ENCODE measurements around the gene DNAJC27. TPM values are rescaled to one million over a fixed set of nuclear protein-coding genes. Genes with fewer than 3 reads are reported as not detected.

Gene DNAJC27
- total RNA-seq, 1 experiment from 2014 or later, result 5.1 TPM

DNA sequence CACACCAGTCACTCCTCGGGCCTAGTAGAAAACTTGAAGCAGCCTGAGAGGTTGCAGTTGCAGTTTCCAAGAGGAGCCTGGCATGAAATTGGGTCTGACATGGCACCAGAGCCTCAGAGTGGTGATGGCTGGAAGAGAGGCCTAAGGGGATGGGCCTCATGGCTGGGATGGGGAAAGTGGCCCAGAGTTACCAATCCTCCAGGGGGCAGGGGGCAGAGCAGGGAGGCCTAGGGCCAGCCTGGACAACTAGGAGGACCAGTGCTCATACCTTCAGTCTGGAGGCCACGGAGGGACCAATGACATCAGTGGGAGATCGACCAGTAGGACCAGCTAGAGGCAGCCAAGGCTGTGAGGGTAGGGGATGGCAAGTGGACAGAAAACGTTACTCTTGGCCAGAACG, 36.6 kb downstream of the DNAJC27 start:
- Histone ChIP-seq H3K27me3 (ENCODE audit: insufficient read depth, low read depth) (no peaks in the 10 kb centered on the region), H3K4me1 (replicated peaks; ENCODE audit: insufficient read depth) (no peaks in the 10 kb centered on the region), H3K79me2 (ENCODE audit: low read depth) (no peaks in the 10 kb centered on the region), H3K27ac (no peak overlapping the region), H3K36me3 (ENCODE audit: low read depth) (no peaks in the 10 kb centered on the region), H3K4me2 (no peak overlapping the region), H3F3A (ENCODE audit: insufficient read depth, low read depth) (no peaks in the 10 kb centered on the region), H3K4me3 (no peak overlapping the region), H2AFZ (no peak overlapping the region), H3K9me2 (ENCODE audit: insufficient read depth) (no peaks in the 10 kb centered on the region), H4K20me1 (ENCODE audit: insufficient read depth) (no peaks in the 10 kb centered on the region), H3K9me3 (ENCODE audit: insufficient read depth, low read depth) (no peaks in the 10 kb centered on the region)
- ChIA-PET POLR2A (ENCODE audit: unreplicated experiment) (no interaction called here), CTCF (no interaction called here)
- TF ChIP-seq, protein P1, sequence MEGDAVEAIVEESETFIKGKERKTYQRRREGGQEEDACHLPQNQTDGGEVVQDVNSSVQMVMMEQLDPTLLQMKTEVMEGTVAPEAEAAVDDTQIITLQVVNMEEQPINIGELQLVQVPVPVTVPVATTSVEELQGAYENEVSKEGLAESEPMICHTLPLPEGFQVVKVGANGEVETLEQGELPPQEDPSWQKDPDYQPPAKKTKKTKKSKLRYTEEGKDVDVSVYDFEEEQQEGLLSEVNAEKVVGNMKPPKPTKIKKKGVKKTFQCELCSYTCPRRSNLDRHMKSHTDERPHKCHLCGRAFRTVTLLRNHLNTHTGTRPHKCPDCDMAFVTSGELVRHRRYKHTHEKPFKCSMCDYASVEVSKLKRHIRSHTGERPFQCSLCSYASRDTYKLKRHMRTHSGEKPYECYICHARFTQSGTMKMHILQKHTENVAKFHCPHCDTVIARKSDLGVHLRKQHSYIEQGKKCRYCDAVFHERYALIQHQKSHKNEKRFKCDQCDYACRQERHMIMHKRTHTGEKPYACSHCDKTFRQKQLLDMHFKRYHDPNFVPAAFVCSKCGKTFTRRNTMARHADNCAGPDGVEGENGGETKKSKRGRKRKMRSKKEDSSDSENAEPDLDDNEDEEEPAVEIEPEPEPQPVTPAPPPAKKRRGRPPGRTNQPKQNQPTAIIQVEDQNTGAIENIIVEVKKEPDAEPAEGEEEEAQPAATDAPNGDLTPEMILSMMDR (conservative IDR thresholded peaks at IDR 0.05), result no peak
- no peak for TF ChIP-seq EZH2 (IDR thresholded peaks at IDR 0.05; ENCODE audit: low read depth)
- intact Hi-C loops (cut with micrococcal nuclease; ENCODE audit: unreplicated experiment), result no loop called here
- no peak for DNase-seq
- no TSS peak for BruUV-seq (replicated peaks)

DNA sequence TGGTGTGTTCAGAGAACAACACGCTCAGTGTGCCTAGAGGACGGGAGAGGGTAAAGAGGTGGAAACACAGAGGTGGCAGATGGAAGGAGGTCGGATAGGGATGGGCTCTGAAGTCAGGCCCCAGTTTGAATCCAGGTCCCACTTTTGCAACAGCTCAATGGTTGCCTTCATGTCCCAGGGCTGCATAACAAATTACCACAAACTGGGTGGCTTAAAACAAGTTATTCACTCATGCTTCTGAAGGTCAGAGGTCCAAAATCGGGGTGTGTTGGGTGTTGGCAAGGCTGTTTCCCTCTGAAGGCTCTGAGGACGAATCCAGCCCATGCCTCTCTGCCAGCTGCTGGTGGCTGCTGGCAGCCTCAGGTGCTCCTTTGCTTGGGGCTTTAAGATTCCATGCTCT, 39.0 kb downstream of the DNAJC27 start:
- Histone ChIP-seq H3K9me3 (ENCODE audit: insufficient read depth, low read depth) (no peaks in the 10 kb centered on the region), H3K27ac (no peak overlapping the region), H3K4me3 (no peak overlapping the region), H3K4me2 (no peak overlapping the region), H3K4me1 (replicated peaks; ENCODE audit: insufficient read depth) (no peaks in the 10 kb centered on the region), H4K20me1 (ENCODE audit: insufficient read depth) (no peaks in the 10 kb centered on the region), H3F3A (ENCODE audit: insufficient read depth, low read depth) (no peaks in the 10 kb centered on the region), H3K9me2 (ENCODE audit: insufficient read depth) (no peaks in the 10 kb centered on the region), H2AFZ (no peak overlapping the region), H3K79me2 (ENCODE audit: low read depth) (no peaks in the 10 kb centered on the region), H3K27me3 (ENCODE audit: insufficient read depth, low read depth) (no peaks in the 10 kb centered on the region), H3K36me3 (ENCODE audit: low read depth) (no peaks in the 10 kb centered on the region)
- no TSS peak for BruUV-seq (replicated peaks)
- intact Hi-C loops (cut with micrococcal nuclease; ENCODE audit: unreplicated experiment), result no loop called here
- ChIA-PET POLR2A (ENCODE audit: unreplicated experiment) (no interaction called here), CTCF (no interaction called here)
- DNase-seq, result no peak
- no peak for TF ChIP-seq EZH2 (IDR thresholded peaks at IDR 0.05; ENCODE audit: low read depth)
- TF ChIP-seq, protein P1 (conservative IDR thresholded peaks at IDR 0.05), result no peak

- no peak overlapping the region for H2AFZ ChIP-seq
- H4K20me1 ChIP-seq (ENCODE audit: insufficient read depth), result no peaks in the 10 kb centered on the region
- no peaks in the 10 kb centered on the region for H3K9me2 ChIP-seq (ENCODE audit: insufficient read depth)
- intact Hi-C loops (cut with micrococcal nuclease; ENCODE audit: unreplicated experiment), result no loop called here
- no peaks in the 10 kb centered on the region for H3K79me2 ChIP-seq (ENCODE audit: low read depth)
- no peaks in the 10 kb centered on the region for H3K27me3 ChIP-seq (ENCODE audit: insufficient read depth, low read depth)
- no peak overlapping the region for H3K4me2 ChIP-seq
- CTCF ChIA-PET, result no interaction called here
- no TSS peak for BruUV-seq (replicated peaks)
- H3K27ac ChIP-seq, result no peak overlapping the region
- no peak for DNase-seq
- no peaks in the 10 kb centered on the region for H3K36me3 ChIP-seq (ENCODE audit: low read depth)
- TF ChIP-seq EZH2 (IDR thresholded peaks at IDR 0.05; ENCODE audit: low read depth), result no peak
- TF ChIP-seq, protein P1 (conservative IDR thresholded peaks at IDR 0.05), result no peak
- H3K4me3 ChIP-seq, result no peak overlapping the region
- no peaks in the 10 kb centered on the region for H3F3A ChIP-seq (ENCODE audit: insufficient read depth, low read depth)
- H3K9me3 ChIP-seq (ENCODE audit: insufficient read depth, low read depth), result no peaks in the 10 kb centered on the region
- H3K4me1 ChIP-seq (replicated peaks; ENCODE audit: insufficient read depth), result no peaks in the 10 kb centered on the region
- POLR2A ChIA-PET (ENCODE audit: unreplicated experiment), result no interaction called here
Observed at GRCh38 chr2:24930768-24931167, 41.0 kb downstream of the DNAJC27 start.
